Esophagus muscularis mucosa (tissue), 4 donors: ENCODE data around the gene FMOD. TPM values are rescaled to one million over a fixed set of nuclear protein-coding genes. Genes with fewer than 3 reads are reported as not detected.
A peak's percentile ranks its signal among the peaks of the same experiment; 100 is the strongest.

Experiments
- DNase-seq: peaks from one replicate; pipeline ENCODE4 v3.0.0-alpha.2; 2017; ENCODE audit errors: extremely low spot score
- H3K27ac ChIP-seq, 4 donors: fragments of 200-600 bp; sonication (generic); replicated peaks in 1 of 4; 1 replicate in 3 of 4; 2 replicates in 1 of 4; pipeline ENCODE4 v1.5.1; 2016 to 2019; ENCODE audit warnings: mild to moderate bottlenecking in 1 of 4
- H3K27me3 ChIP-seq, 4 donors: fragments of 200-600 bp; sonication (generic); one replicate each; pipeline versions ENCODE4 v1.5.1 to v1.6.0; 2016 to 2019
- H3K36me3 ChIP-seq, 4 donors: fragments of 200-600 bp; sonication (generic); one replicate each; pipeline ENCODE4 v1.5.1; 2016 to 2019
- H3K4me1 ChIP-seq, 4 donors: fragments of 200-600 bp; sonication (generic); one replicate each; pipeline ENCODE4 v1.5.1; 2016 to 2019
- H3K4me3 ChIP-seq, 4 donors: fragments of 200-600 bp; sonication (generic); 1 replicate in 2 of 4; 2 replicates in 2 of 4; pipeline ENCODE4 v1.5.1; 2016 to 2019; ENCODE audit warnings: mild to moderate bottlenecking in 4 of 4, moderate library complexity in 1 of 4
- H3K9me3 ChIP-seq, 4 donors: fragments of 200-600 bp; sonication (generic); 1 replicate in 3 of 4; 2 replicates in 1 of 4; pipeline ENCODE4 v1.5.1; 2016 to 2019
- CTCF ChIP-seq, 3 experiments: fragments of 200-600 bp in 2 of 3; fragments of 450-650 bp in 1 of 3; sonication (generic) in 2 of 3; IDR thresholded peaks; one replicate each; pipeline ENCODE4 v1.5.1; 2017 to 2019; ENCODE audit warnings: antibody characterized with exemption in 3 of 3, mild to moderate bottlenecking in 2 of 3, moderate library complexity in 1 of 3
- EP300 ChIP-seq: sonication (generic); formaldehyde crosslinking; IDR thresholded peaks from one replicate; pipeline ENCODE4 v1.6.1; 2017; ENCODE audit warnings: antibody characterized with exemption
- POLR2A ChIP-seq: fragments of 450-650 bp; IDR thresholded peaks from one replicate; pipeline ENCODE4 v1.6.1; 2017; ENCODE audit warnings: antibody characterized with exemption, moderate library complexity, mild to moderate bottlenecking, low read depth
- POLR2AphosphoS5 ChIP-seq, 2 donors: sonication (generic); formaldehyde crosslinking; IDR thresholded peaks; one replicate each; pipeline ENCODE4 v1.6.1; 2017; ENCODE audit warnings: antibody characterized with exemption in 2 of 2
- WGBS: methylation state at CpG from one replicate; pipeline ENCODE4 v1.1.5; 2018; 5-methylcytosine and 5-hydroxymethylcytosine counted together
- intact Hi-C: fragments of 100-400 bp; cut with DNase I; formaldehyde crosslinking; loops from one replicate; pipeline ENCODE4 v1.15.1; 2023
- small RNA-seq, 3 donors: library from RNA; depleted of rRNA; stranded (forward); fragments of <200 nt; gene quantifications; one replicate each; pipeline ENCODE3, GENCODE V24; 2016
- total RNA-seq, 4 donors: library from RNA; depleted of rRNA; stranded (reverse); fragments of >200 nt; gene quantifications; one replicate each; pipeline versions ENCODE4 v1.1.0 to v1.2.1, GENCODE V29; 2016

FMOD gene
- total RNA-seq, 4 donors from 2014 or later = 24.5 to 36.8 (median 33.8) TPM

- DNase-seq = no peak
- TF ChIP-seq POLR2AphosphoS5 (IDR thresholded peaks at IDR 0.05) (no peak), POLR2A (no peak), EP300 (no peak), CTCF (IDR thresholded peaks at IDR 0.05) (no peak)
- intact Hi-C loops = no loop called here
- no peak overlapping the region for H3K4me3 ChIP-seq
- no peaks in the 10 kb centered on the region for H3K27me3 ChIP-seq
- no peaks in the 10 kb centered on the region for H3K9me3 ChIP-seq
- no peak overlapping the region for H3K27ac ChIP-seq
- H3K4me1 ChIP-seq = peaks cover under 1 to 4% (median 4%) of the 10 kb centered on the region in 4 donors
- no peaks in the 10 kb centered on the region for H3K36me3 ChIP-seq
- 84% methylated on average over 4 of the region's 7 CpGs for WGBS
Measured at GRCh38 chr1:203296460-203297073, 54.4 kb downstream of the FMOD start.

DNA sequence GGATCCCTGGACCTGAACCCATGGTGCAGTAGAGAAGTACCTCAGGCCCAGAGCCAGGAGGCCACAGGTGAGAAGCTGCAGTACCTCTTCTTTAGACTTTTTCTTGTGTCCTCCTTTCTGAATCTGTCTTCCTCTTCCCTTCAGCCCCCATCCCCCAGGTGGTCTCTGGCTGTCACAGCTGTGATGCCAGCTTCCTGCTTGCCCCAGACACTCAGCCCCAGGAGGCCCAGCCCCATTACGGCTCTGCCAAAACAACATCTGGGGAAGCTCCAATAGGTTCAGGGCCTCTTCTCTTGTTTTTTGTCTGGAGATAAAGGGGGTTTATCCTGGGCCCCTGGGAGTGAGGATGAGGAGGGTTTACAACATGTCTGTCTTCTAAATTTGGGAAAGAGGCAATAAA lies 55.1 kb downstream of the FMOD start:
- H3K9me3 ChIP-seq = no peaks in the 10 kb centered on the region
- no peak overlapping the region for H3K27ac ChIP-seq
- no peak overlapping the region for H3K4me3 ChIP-seq
- no peaks in the 10 kb centered on the region for H3K27me3 ChIP-seq
- peaks cover 8 to 12% (median 11%) of the 10 kb centered on the region in 4 donors for H3K4me1 ChIP-seq
- TF ChIP-seq POLR2AphosphoS5 (IDR thresholded peaks at IDR 0.05) = no peak
- TF ChIP-seq POLR2A = no peak
- 80% methylated on average over 1 of the region's 1 CpG for WGBS
- DNase-seq = no peak
- no peaks in the 10 kb centered on the region for H3K36me3 ChIP-seq
- intact Hi-C loops = no loop called here

GRCh38 chr1:203291201-203292096 lies 59.5 kb downstream of the FMOD start:
- no peaks in the 10 kb centered on the region for H3K9me3 ChIP-seq
- TF ChIP-seq POLR2AphosphoS5 (IDR thresholded peaks at IDR 0.05) = peak in 1 of 2 donors; percentile 19
- no peak for TF ChIP-seq CTCF (IDR thresholded peaks at IDR 0.05)
- peak overlapping the region in 1 of 4 donors; percentile 51 for H3K4me3 ChIP-seq
- no peak for DNase-seq
- H3K27me3 ChIP-seq = no peaks in the 10 kb centered on the region
- H3K4me1 ChIP-seq = peaks cover 49 to 55% (median 52%) of the 10 kb centered on the region in 4 donors
- H3K27ac ChIP-seq = peak overlapping the region; percentile 88 to 97 (median 91)
- H3K36me3 ChIP-seq = no peaks in the 10 kb centered on the region
- intact Hi-C loops = no loop called here
- 77% methylated on average over 17 of the region's 17 CpGs for WGBS

Small RNA genes within 50 kb of the gene (small RNA-seq; reads per million reads assigned to genes)
- gene AL359837.1 = 0 reads per million in 3 donors
- gene RNU6-487P = 0 reads per million in 3 donors

Other genes with a start within 250 kb of the FMOD start
- 1 to 10 TPM in 2 of 4 donors, under 1 TPM in 2; 0.34 to 1.7 (median 0.80) TPM for gene ADORA1, start 223.4 kb downstream of the FMOD start, total RNA-seq
- gene MYBPH, start 175.3 kb downstream of the FMOD start, total RNA-seq = not detected
- gene CHI3L1, start 164.4 kb downstream of the FMOD start, total RNA-seq = 1 to 10 TPM in 3 of 4 donors, not detected in 1; 1.3 to 2.1 (median 1.7) TPM
- gene CHIT1, start 121.4 kb downstream of the FMOD start, total RNA-seq = under 1 TPM in 3 of 4 donors, not detected in 1; 0.11 to 0.26 (median 0.17) TPM
- 100 to 1,000 TPM in 3 of 4 donors, 10 to 100 TPM in 1; 67.7 to 656 (median 159) TPM for gene BTG2, start 45.6 kb downstream of the FMOD start, total RNA-seq
- 100 to 1,000 TPM; 100 to 186 (median 165) TPM for gene PRELP, start 124.7 kb upstream of the FMOD start, total RNA-seq
- gene OPTC, start 143.0 kb upstream of the FMOD start, total RNA-seq = not detected